OCI-LY1 (cell line): ENCODE results near the gene TPST1.

ENCODE experiments used
- H2AFZ ChIP-seq: fragments of 200-600 bp; sonication (generic), shearing (Covaris generic); 2 replicates; pipeline ENCODE4 v1.6.0; 2014; ENCODE audit warnings: antibody characterized with exemption, mild to moderate bottlenecking, low read length
- H3F3A ChIP-seq: fragments of 200-600 bp; sonication (generic), shearing (Covaris generic); 2 replicates; pipeline ENCODE4 v1.6.0; 2014; ENCODE audit warnings: mild to moderate bottlenecking, antibody characterized with exemption, low read length, moderate library complexity; ENCODE audit not compliant: insufficient read depth
- H3K27ac ChIP-seq: fragments of 200-600 bp; sonication (generic); 2 replicates; pipeline ENCODE4 v1.5.1; 2014; ENCODE audit warnings: low read length, mixed run types, mild to moderate bottlenecking, low read depth; ENCODE audit not compliant: poor library complexity, severe bottlenecking
- H3K27me3 ChIP-seq: fragments of 200-600 bp; sonication (generic); 2 replicates; pipeline ENCODE4 v1.6.0; 2014; ENCODE audit warnings: antibody characterized with exemption, mild to moderate bottlenecking, low read length, moderate library complexity; ENCODE audit not compliant: insufficient read depth
- H3K36me3 ChIP-seq: fragments of 200-600 bp; sonication (generic); 2 replicates; pipeline ENCODE4 v1.6.1; 2014; ENCODE audit warnings: mild to moderate bottlenecking, antibody characterized with exemption, low read length, moderate library complexity, mixed read lengths; ENCODE audit not compliant: insufficient read depth
- H3K4me1 ChIP-seq: fragments of 200-600 bp; sonication (generic); 2 replicates; pipeline ENCODE4 v1.5.1; 2014; ENCODE audit warnings: mild to moderate bottlenecking, low read length, moderate library complexity; ENCODE audit not compliant: insufficient read depth, severe bottlenecking
- H3K4me2 ChIP-seq: fragments of 200-600 bp; sonication (generic), shearing (Covaris generic); 2 replicates; pipeline ENCODE4 v1.6.1; 2014; ENCODE audit warnings: low read length
- H3K4me3 ChIP-seq: fragments of 200-600 bp; sonication (generic); 2 replicates; pipeline ENCODE4 v1.5.1; 2014; ENCODE audit warnings: low read length, low read depth, mild to moderate bottlenecking, mixed read lengths; ENCODE audit not compliant: poor library complexity, severe bottlenecking
- H3K79me2 ChIP-seq: fragments of 200-600 bp; shearing (Covaris generic); 2 replicates; pipeline ENCODE4 v1.6.1; 2016; ENCODE audit warnings: mixed run types, low read length, mixed read lengths; ENCODE audit not compliant: insufficient read depth
- H3K9ac ChIP-seq: fragments of 200-600 bp; sonication (generic), shearing (Covaris generic); 2 replicates; pipeline ENCODE4 v1.6.1; 2014; ENCODE audit warnings: mild to moderate bottlenecking, low read length, mixed read lengths
- H3K9me2 ChIP-seq: fragments of 200-600 bp; sonication (generic), shearing (Covaris generic); 2 replicates; pipeline ENCODE4 v1.6.1; 2014; ENCODE audit warnings: low read depth, mild to moderate bottlenecking, low read length, mixed read lengths
- H3K9me3 ChIP-seq: fragments of 200-600 bp; shearing (Covaris generic); 2 replicates; pipeline ENCODE4 v1.6.1; 2014; ENCODE audit warnings: low read length, mixed read lengths
- H4K20me1 ChIP-seq: fragments of 200-600 bp; sonication (generic), shearing (Covaris generic); 2 replicates; pipeline ENCODE4 v1.6.0; 2016; ENCODE audit warnings: mild to moderate bottlenecking, low read length; ENCODE audit not compliant: insufficient read depth
- EZH2 ChIP-seq: fragments of 200-600 bp; sonication (generic), shearing (Covaris generic); IDR thresholded peaks from 2 replicates; pipeline ENCODE4 v1.8.0; 2017; ENCODE audit warnings: borderline replicate concordance, mixed run types, mild to moderate bottlenecking, antibody characterized with exemption, low read length, moderate library complexity, mixed read lengths
- TF ChIP-seq, protein P1 (sequence below): fragments of 200-600 bp; sonication (generic), shearing (Covaris generic); IDR thresholded peaks from 2 replicates; pipeline ENCODE4 v1.5.1; 2017; ENCODE audit warnings: mild to moderate bottlenecking, antibody characterized with exemption, low read length, moderate library complexity, mixed read lengths

Gene TPST1

GRCh38 chr7:66326501-66327215, 121.5 kb downstream of the TPST1 start:
- TF ChIP-seq, protein P1, sequence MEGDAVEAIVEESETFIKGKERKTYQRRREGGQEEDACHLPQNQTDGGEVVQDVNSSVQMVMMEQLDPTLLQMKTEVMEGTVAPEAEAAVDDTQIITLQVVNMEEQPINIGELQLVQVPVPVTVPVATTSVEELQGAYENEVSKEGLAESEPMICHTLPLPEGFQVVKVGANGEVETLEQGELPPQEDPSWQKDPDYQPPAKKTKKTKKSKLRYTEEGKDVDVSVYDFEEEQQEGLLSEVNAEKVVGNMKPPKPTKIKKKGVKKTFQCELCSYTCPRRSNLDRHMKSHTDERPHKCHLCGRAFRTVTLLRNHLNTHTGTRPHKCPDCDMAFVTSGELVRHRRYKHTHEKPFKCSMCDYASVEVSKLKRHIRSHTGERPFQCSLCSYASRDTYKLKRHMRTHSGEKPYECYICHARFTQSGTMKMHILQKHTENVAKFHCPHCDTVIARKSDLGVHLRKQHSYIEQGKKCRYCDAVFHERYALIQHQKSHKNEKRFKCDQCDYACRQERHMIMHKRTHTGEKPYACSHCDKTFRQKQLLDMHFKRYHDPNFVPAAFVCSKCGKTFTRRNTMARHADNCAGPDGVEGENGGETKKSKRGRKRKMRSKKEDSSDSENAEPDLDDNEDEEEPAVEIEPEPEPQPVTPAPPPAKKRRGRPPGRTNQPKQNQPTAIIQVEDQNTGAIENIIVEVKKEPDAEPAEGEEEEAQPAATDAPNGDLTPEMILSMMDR, result no peak
- no peaks in the 10 kb centered on the region for H3K9me2 ChIP-seq
- H3F3A ChIP-seq, result no peaks in the 10 kb centered on the region
- H3K79me2 ChIP-seq, result no peaks in the 10 kb centered on the region
- H3K27ac ChIP-seq, result no peak overlapping the region
- peaks cover 3% of the 10 kb centered on the region; the same call in 1 of the 2 replicates for H3K9me3 ChIP-seq
- no peak overlapping the region for H2AFZ ChIP-seq
- no peaks in the 10 kb centered on the region for H3K4me1 ChIP-seq
- H3K9ac ChIP-seq, result no peak overlapping the region
- H3K4me3 ChIP-seq, result no peak overlapping the region
- no peak overlapping the region for H3K4me2 ChIP-seq
- H3K36me3 ChIP-seq, result no peaks in the 10 kb centered on the region
- no peaks in the 10 kb centered on the region for H4K20me1 ChIP-seq
- no peaks in the 10 kb centered on the region for H3K27me3 ChIP-seq

DNA sequence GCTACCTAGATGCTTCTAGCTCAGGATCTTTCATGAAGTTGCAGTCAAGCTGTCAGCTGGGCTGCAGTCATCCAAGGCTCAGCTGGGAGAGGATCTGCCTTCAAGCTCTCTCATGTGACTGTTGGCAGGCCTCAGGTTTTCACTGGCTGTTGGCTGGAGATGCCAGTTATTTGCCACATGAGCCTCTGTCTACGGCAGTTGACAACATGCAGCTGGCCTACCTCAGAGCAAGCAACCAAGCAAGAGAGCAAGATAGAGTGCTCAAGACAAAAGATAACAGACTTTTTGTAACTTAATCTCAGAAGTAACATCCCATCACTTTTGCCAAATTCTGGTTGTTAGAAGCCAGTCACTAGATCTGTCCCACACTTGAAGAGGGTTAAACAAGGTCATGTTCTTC, 125.8 kb downstream of the TPST1 start:
- Histone ChIP-seq H3F3A (no peaks in the 10 kb centered on the region), H3K27ac (no peak overlapping the region), H3K36me3 (no peaks in the 10 kb centered on the region), H4K20me1 (no peaks in the 10 kb centered on the region), H3K4me1 (no peaks in the 10 kb centered on the region), H3K4me2 (no peak overlapping the region), H3K27me3 (no peaks in the 10 kb centered on the region), H3K9me2 (no peaks in the 10 kb centered on the region), H2AFZ (no peak overlapping the region), H3K79me2 (no peaks in the 10 kb centered on the region), H3K4me3 (no peak overlapping the region), H3K9me3 (no peaks in the 10 kb centered on the region), H3K9ac (no peak overlapping the region)
- TF ChIP-seq EZH2, result no peak
- TF ChIP-seq, protein P1, result no peak

- H2AFZ ChIP-seq, result no peak overlapping the region
- no peak overlapping the region for H3K9ac ChIP-seq
- H3K79me2 ChIP-seq, result no peaks in the 10 kb centered on the region
- TF ChIP-seq EZH2, result no peak
- TF ChIP-seq, protein P1, result no peak
- no peaks in the 10 kb centered on the region for H3F3A ChIP-seq
- no peaks in the 10 kb centered on the region for H4K20me1 ChIP-seq
- no peaks in the 10 kb centered on the region for H3K27me3 ChIP-seq
- no peak overlapping the region for H3K4me3 ChIP-seq
- no peak overlapping the region for H3K4me2 ChIP-seq
- no peaks in the 10 kb centered on the region for H3K4me1 ChIP-seq
- no peak overlapping the region for H3K27ac ChIP-seq
- peaks cover 5% of the 10 kb centered on the region; the same call in 1 of the 2 replicates for H3K9me3 ChIP-seq
- H3K9me2 ChIP-seq, result no peaks in the 10 kb centered on the region
- no peaks in the 10 kb centered on the region for H3K36me3 ChIP-seq
Observed at GRCh38 chr7:66331883-66332282, 126.7 kb downstream of the TPST1 start.
